K562 (cell line): ENCODE measurements around the gene SRPX. TPM values are rescaled to one million over a fixed set of nuclear protein-coding genes. Genes with fewer than 3 reads are reported as not detected.

Experiments used
- ARID2 ChIP-seq: fragments of 450-650 bp; IDR thresholded peaks from 2 replicates; pipeline ENCODE4 v1.6.1; 2017; ENCODE audit warnings: antibody characterized with exemption, mild to moderate bottlenecking
- CBFA2T3 ChIP-seq: fragments of 450-650 bp; IDR thresholded peaks from 2 replicates; pipeline ENCODE4 v1.6.1; 2017
- CEBPB ChIP-seq: fragments of 450-650 bp; IDR thresholded peaks from 2 replicates; pipeline ENCODE4 v1.6.1; 2016; ENCODE audit warnings: missing genetic modification characterization, missing compliant biosample characterization
- CHCHD3 ChIP-seq: fragments of 250-450 bp; sonication (Bioruptor Pico); IDR thresholded peaks from 2 replicates; pipeline ENCODE4 v2.1.2; 2022; ENCODE audit warnings: mild to moderate bottlenecking
- CREM ChIP-seq: IDR thresholded peaks from 2 replicates; pipeline ENCODE4 v1.6.1; 2014; ENCODE audit warnings: antibody characterized with exemption, low read depth
- FIP1L1 ChIP-seq: fragments of 200-400 bp; formaldehyde crosslinking; IDR thresholded peaks from 2 replicates; pipeline ENCODE4 v1.6.1; 2018; ENCODE audit warnings: mild to moderate bottlenecking, low read depth, low read length; ENCODE audit not compliant: poor library complexity, severe bottlenecking
- FOSL1 ChIP-seq: fragments of 200-800 bp; sonication (Bioruptor generic); conservative IDR thresholded peaks from 2 replicates; pipeline ENCODE4 v1.6.1; 2016; ENCODE audit warnings: missing genetic modification characterization, missing compliant biosample characterization
- FOXA3 ChIP-seq, 2 experiments: fragments of 450-650 bp in 1 of 2; sonication (generic) in 1 of 2; formaldehyde crosslinking; IDR thresholded peaks in 1 of 2; conservative IDR thresholded peaks in 1 of 2; 2 replicates each; pipeline versions ENCODE4 v1.4.0 to v1.8.0; 2020 to 2022; ENCODE audit warnings: mild to moderate bottlenecking in 2 of 2, missing genetic modification reagents in 1 of 2
- FOXM1 ChIP-seq, 2 experiments: fragments of 450-650 bp in 1 of 2; sonication (generic) in 1 of 2; formaldehyde crosslinking in 1 of 2; IDR thresholded peaks; 2 replicates each; pipeline versions ENCODE4 v1.6.1 to v1.9.0; 2017 to 2022; ENCODE audit warnings: low read depth in 2 of 2, mild to moderate bottlenecking in 2 of 2, missing genetic modification reagents in 1 of 2, moderate library complexity in 1 of 2
- GATA2 ChIP-seq: sonication (generic); formaldehyde crosslinking; IDR thresholded peaks from 2 replicates; pipeline ENCODE4 v1.4.0; 2020; ENCODE audit warnings: mild to moderate bottlenecking, missing genetic modification reagents
- KDM2B ChIP-seq: fragments of 250-450 bp; sonication (Bioruptor Pico); IDR thresholded peaks from 2 replicates; pipeline ENCODE4 v1.8.0; 2021; ENCODE audit warnings: mild to moderate bottlenecking, moderate library complexity
- L3MBTL2 ChIP-seq: fragments of 450-650 bp; IDR thresholded peaks from 2 replicates; pipeline ENCODE4 v1.6.1; 2016; ENCODE audit warnings: mild to moderate bottlenecking, moderate library complexity
- MYBL2 ChIP-seq, 2 experiments: fragments of 450-650 bp in 1 of 2; sonication (generic) in 1 of 2; formaldehyde crosslinking in 1 of 2; IDR thresholded peaks; 2 replicates each; pipeline versions ENCODE4 v1.6.1 to v1.8.1; 2017 to 2022; ENCODE audit warnings: borderline replicate concordance in 1 of 2, inconsistent platforms in 1 of 2, low read depth in 1 of 2, mild to moderate bottlenecking in 1 of 2, missing genetic modification reagents in 1 of 2, moderate library complexity in 1 of 2
- MYNN ChIP-seq, 2 experiments: sonication (generic); formaldehyde crosslinking in 1 of 2; IDR thresholded peaks; 2 replicates each; pipeline versions ENCODE4 v1.5.0 to v1.6.1; 2016 to 2020; ENCODE audit warnings: antibody characterized with exemption in 1 of 2, missing genetic modification reagents in 1 of 2
- NONO ChIP-seq, 2 experiments: fragments of 200-400 bp in 1 of 2; fragments of 450-650 bp in 1 of 2; formaldehyde crosslinking in 1 of 2; IDR thresholded peaks; 2 replicates each; pipeline ENCODE4 v1.6.1; 2017; ENCODE audit warnings: low read depth in 2 of 2, mild to moderate bottlenecking in 2 of 2, moderate library complexity in 2 of 2, low read length in 1 of 2
- PHB ChIP-seq: fragments of 250-450 bp; sonication (Bioruptor Pico); IDR thresholded peaks from 2 replicates; pipeline ENCODE4 v1.5.0; 2021
- PHF8 ChIP-seq: fragments of 200-600 bp; sonication (generic); IDR thresholded peaks from 2 replicates; pipeline ENCODE4 v1.6.1; 2012; ENCODE audit warnings: mixed run types, mild to moderate bottlenecking, inconsistent platforms, low read length, moderate library complexity, borderline replicate concordance
- RBM17 ChIP-seq: fragments of 200-400 bp; formaldehyde crosslinking; IDR thresholded peaks from 2 replicates; pipeline ENCODE4 v1.6.1; 2017; ENCODE audit warnings: low read depth, mild to moderate bottlenecking, low read length, borderline replicate concordance
- RFX7 ChIP-seq: fragments of 250-450 bp; sonication (Bioruptor Pico); IDR thresholded peaks from 2 replicates; pipeline ENCODE4 v1.5.1; 2021; ENCODE audit warnings: mild to moderate bottlenecking
- SFPQ ChIP-seq: fragments of 200-400 bp; formaldehyde crosslinking; IDR thresholded peaks from 2 replicates; pipeline ENCODE4 v1.6.1; 2017; ENCODE audit warnings: mild to moderate bottlenecking, low read depth, low read length, moderate library complexity
- SMARCE1 ChIP-seq: fragments of 450-650 bp; IDR thresholded peaks from 2 replicates; pipeline ENCODE4 v1.7.1; 2016; ENCODE audit warnings: mild to moderate bottlenecking
- SPI1 ChIP-seq: IDR thresholded peaks from 2 replicates; pipeline ENCODE4 v1.6.1; 2011; ENCODE audit warnings: low read depth, low read length, control low read depth, borderline replicate concordance
- TAL1 ChIP-seq: fragments of 450-650 bp; IDR thresholded peaks from 2 replicates; pipeline ENCODE4 v1.6.1; 2016; ENCODE audit warnings: mild to moderate bottlenecking
- TEAD4 ChIP-seq, 2 experiments: sonication (generic) in 1 of 2; formaldehyde crosslinking in 1 of 2; IDR thresholded peaks; 2 replicates each; pipeline versions ENCODE4 v1.6.1 to v1.8.0; 2012 to 2022; ENCODE audit warnings: borderline replicate concordance in 1 of 2, inconsistent platforms in 1 of 2, low read length in 1 of 2, mild to moderate bottlenecking in 1 of 2, missing genetic modification reagents in 1 of 2
- TRIM24 ChIP-seq, 2 experiments: fragments of 450-650 bp; IDR thresholded peaks; 2 replicates each; pipeline ENCODE4 v1.6.1; 2016
- ZNF12 ChIP-seq: sonication (generic); formaldehyde crosslinking; IDR thresholded peaks from 2 replicates; pipeline ENCODE4 v1.4.0; 2020; ENCODE audit warnings: mild to moderate bottlenecking, missing genetic modification reagents
- ZNF232 ChIP-seq: sonication (generic); formaldehyde crosslinking; IDR thresholded peaks from 2 replicates; pipeline ENCODE4 v1.8.0; 2022; ENCODE audit warnings: mild to moderate bottlenecking, missing genetic modification reagents
- polyA plus RNA-seq, 8 experiments: library from polyadenylated mRNA; depleted of rRNA in 4 of 8; stranded (reverse) in 5 of 8; unstranded in 3 of 8; fragments of >200 nt; fragmentation: Nextera tagmentation in 2 of 8; fragmentation: Illumina TruSeq in 1 of 8; extraction: Ambion mirVana in 2 of 8; extraction: Trizol in 1 of 8; gene quantifications; 2 replicates each; pipeline versions ENCODE4 v1.2.1 to v1.2.3, GENCODE V29; 2011 to 2014; ENCODE audit warnings: inconsistent platforms in 1 of 8, missing spikeins in 1 of 8
- total RNA-seq, 7 experiments: library from RNA; depleted of rRNA in 6 of 7; stranded (reverse); fragments of >200 nt in 6 of 7; fragmentation: Illumina TruSeq in 2 of 7; extraction: Trizol in 2 of 7; gene quantifications; 2 replicates each; pipeline versions ENCODE4 v1.2.1 to v1.2.3, GENCODE V29; 2011 to 2021; ENCODE audit warnings: low replicate concordance in 1 of 7
- TF ChIP-seq, protein P1 (sequence below): sonication (generic); formaldehyde crosslinking; IDR thresholded peaks from 2 replicates; pipeline ENCODE4 v1.8.1; 2022; ENCODE audit warnings: missing genetic modification reagents

Gene SRPX
- total and polyA plus RNA-seq, 9 of the 15 experiments (the other 6 are each of a cell fraction or from before 2014, with no cell fraction given): 0.11 to 0.77 (median 0.38) TPM; not detected in 2

DNA sequence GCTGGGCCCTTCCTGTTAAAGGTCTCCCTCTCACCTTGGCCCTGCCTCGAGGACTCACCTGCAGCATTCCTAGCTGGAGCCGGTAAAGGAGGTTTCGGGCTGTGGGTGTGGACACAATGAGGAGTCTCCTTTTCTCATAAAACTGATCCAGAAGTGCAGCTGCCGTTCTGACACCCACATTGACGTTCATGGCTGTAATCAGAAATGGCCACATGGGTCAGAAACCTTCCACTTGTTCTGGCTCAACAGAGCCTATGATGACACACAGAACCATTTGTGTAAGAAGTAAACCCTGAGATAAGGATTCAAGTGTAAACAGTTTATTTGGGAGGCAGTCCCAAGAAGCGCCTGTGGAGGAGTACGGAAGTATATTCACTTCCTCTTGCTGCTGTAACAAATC, 63.8 kb downstream of the SRPX start (continued):
- TF ChIP-seq CHCHD3 (CRISPR knock-in tag): no peak
- TF ChIP-seq PHF8: no peak
- TF ChIP-seq CREM: peak; percentile 64
- no peak for TF ChIP-seq RBM17
- TF ChIP-seq, protein P1, sequence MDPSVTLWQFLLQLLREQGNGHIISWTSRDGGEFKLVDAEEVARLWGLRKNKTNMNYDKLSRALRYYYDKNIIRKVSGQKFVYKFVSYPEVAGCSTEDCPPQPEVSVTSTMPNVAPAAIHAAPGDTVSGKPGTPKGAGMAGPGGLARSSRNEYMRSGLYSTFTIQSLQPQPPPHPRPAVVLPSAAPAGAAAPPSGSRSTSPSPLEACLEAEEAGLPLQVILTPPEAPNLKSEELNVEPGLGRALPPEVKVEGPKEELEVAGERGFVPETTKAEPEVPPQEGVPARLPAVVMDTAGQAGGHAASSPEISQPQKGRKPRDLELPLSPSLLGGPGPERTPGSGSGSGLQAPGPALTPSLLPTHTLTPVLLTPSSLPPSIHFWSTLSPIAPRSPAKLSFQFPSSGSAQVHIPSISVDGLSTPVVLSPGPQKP (CRISPR knock-in tag): no peak
- peak; percentile 44; the same call in 1 of the 2 replicates for TF ChIP-seq SMARCE1
- TF ChIP-seq RFX7: no peak
- TF ChIP-seq ZNF232 (CRISPR knock-in tag): no peak
- TF ChIP-seq ZNF12 (CRISPR knock-in tag): no peak
- peak in 1 of 2 experiments; percentile 22; a peak in 1 of 4 replicates for TF ChIP-seq TRIM24 (IDR thresholded peaks at IDR 0.05)
- TF ChIP-seq TAL1: peak; percentile 62
- peak; percentile 37; the same call in 1 of the 2 replicates for TF ChIP-seq FOXM1 (IDR thresholded peaks at IDR 0.05; ENCODE audit: low read depth)
- no peak for TF ChIP-seq FOXM1 (CRISPR knock-in tag; IDR thresholded peaks at IDR 0.05; ENCODE audit: low read depth)
- TF ChIP-seq NONO (IDR thresholded peaks at IDR 0.05; ENCODE audit: low read depth in 2 of 2, low read length in 1 of 2): no peak
- peak; percentile 55 for TF ChIP-seq FOSL1 (tag)
- peak; percentile 47 for TF ChIP-seq L3MBTL2
- TF ChIP-seq ARID2: no peak
- TF ChIP-seq PHB (CRISPR knock-in tag): no peak
- peak; percentile 65 for TF ChIP-seq TEAD4 (IDR thresholded peaks at IDR 0.05; ENCODE audit: low read length)
- no peak for TF ChIP-seq TEAD4 (CRISPR knock-in tag; IDR thresholded peaks at IDR 0.05; ENCODE audit: borderline replicate concordance)
- no peak for TF ChIP-seq MYNN (IDR thresholded peaks at IDR 0.05)
- no peak for TF ChIP-seq MYNN (CRISPR knock-in tag; IDR thresholded peaks at IDR 0.05)
- TF ChIP-seq SFPQ: no peak
- TF ChIP-seq FOXA3 (CRISPR knock-in tag; conservative IDR thresholded peaks at IDR 0.05 in 1 of 2, IDR thresholded peaks at IDR 0.05 in 1 of 2): 0 out of 4 replicates have a peak, but pooled peaks of 1 of the 2 experiments have one; percentile 21
- peak; percentile 43; the same call in 1 of the 2 replicates for TF ChIP-seq SPI1
- TF ChIP-seq GATA2 (CRISPR knock-in tag): no peak
- TF ChIP-seq KDM2B (CRISPR knock-in tag): no peak
- TF ChIP-seq CEBPB (tag): peak; percentile 31; the same call in 1 of the 2 replicates
- peak; percentile 66 for TF ChIP-seq CBFA2T3
- TF ChIP-seq FIP1L1: no peak
- TF ChIP-seq MYBL2 (IDR thresholded peaks at IDR 0.05; ENCODE audit: low read depth): no peak
- no peak for TF ChIP-seq MYBL2 (CRISPR knock-in tag; IDR thresholded peaks at IDR 0.05; ENCODE audit: borderline replicate concordance)
